HuH-7 (cell line): ENCODE data around the gene FGGY.
"Not testable (repeated sequence)": the region's sequence is repeated elsewhere in the genome, so short reads cannot be mapped to it uniquely, and the experiment has no call there.

Experiments used
- DNase-seq: peaks from one replicate; pipeline ENCODE4 v3.0.0; 2011; ENCODE audit warnings: low spot score

The FGGY gene

GRCh38 chr1:59444520-59444919 lies 147.6 kb downstream of the FGGY start:
- no peak for DNase-seq

GRCh38 chr1:59445040-59445439 lies 148.1 kb downstream of the FGGY start:
- no peak for DNase-seq

- no peak for DNase-seq
These were observed 149.5 kb downstream of the FGGY start for GRCh38 chr1:59446257-59446901.

- DNase-seq, result no peak
These were observed 155.1 kb downstream of the FGGY start for GRCh38 chr1:59452026-59452425.

GRCh38 chr1:59452559-59452958 lies 155.7 kb downstream of the FGGY start:
- no peak for DNase-seq

- DNase-seq, result no peak
These were observed 156.5 kb downstream of the FGGY start for GRCh38 chr1:59453297-59453968.

GRCh38 chr1:59455206-59455605 lies 158.3 kb downstream of the FGGY start:
- DNase-seq, result no peak

GRCh38 chr1:59457786-59458185 lies 160.9 kb downstream of the FGGY start:
- no peak for DNase-seq

- no peak for DNase-seq
These were observed 162.0 kb downstream of the FGGY start for GRCh38 chr1:59458884-59459283.

GRCh38 chr1:59462942-59463341 lies 166.0 kb downstream of the FGGY start:
- DNase-seq, result not testable (repeated sequence)

GRCh38 chr1:59465478-59465877 lies 168.6 kb downstream of the FGGY start:
- not testable (repeated sequence) for DNase-seq

- no peak for DNase-seq
These were observed 172.0 kb downstream of the FGGY start for GRCh38 chr1:59468828-59469428.

- DNase-seq, result not testable (repeated sequence)
These were observed 175.2 kb downstream of the FGGY start for GRCh38 chr1:59471991-59472570.

GRCh38 chr1:59473831-59474230 lies 176.9 kb downstream of the FGGY start:
- DNase-seq, result no peak

GRCh38 chr1:59474496-59474895 lies 177.6 kb downstream of the FGGY start:
- no peak for DNase-seq

- DNase-seq, result no peak
These were observed 178.8 kb downstream of the FGGY start for GRCh38 chr1:59475737-59476136.

GRCh38 chr1:59477286-59477685 lies 180.4 kb downstream of the FGGY start:
- DNase-seq, result no peak

- DNase-seq, result no peak
These were observed 181.0 kb downstream of the FGGY start for GRCh38 chr1:59477867-59478266.

GRCh38 chr1:59478822-59479221 lies 181.9 kb downstream of the FGGY start:
- no peak for DNase-seq

GRCh38 chr1:59480188-59480888 lies 183.4 kb downstream of the FGGY start:
- DNase-seq, result peak; percentile 25

GRCh38 chr1:59481881-59482505 lies 185.1 kb downstream of the FGGY start:
- DNase-seq, result no peak

- no peak for DNase-seq
These were observed 186.1 kb downstream of the FGGY start for GRCh38 chr1:59482986-59483385.
